Measurements from ENCODE around the gene TMEM87A.
"Not testable (repeated sequence)": the region's sequence is repeated elsewhere in the genome, so short reads cannot be mapped to it uniquely, and the experiment has no call there.

The TMEM87A gene

GRCh38 chr15:42231088-42231487 lies 42.1 kb downstream of the TMEM87A start:
- no peaks in the 10 kb centered on the region for H3K27me3 ChIP-seq (ENCODE audit: control insufficient read depth, insufficient read depth, low read length, poor library complexity, severe bottlenecking)

GRCh38 chr15:42228981-42229380 lies 44.3 kb downstream of the TMEM87A start:
- not testable (repeated sequence) for H3K9me3 ChIP-seq (ENCODE audit: control insufficient read depth, low read length); H3K27me3 ChIP-seq (ENCODE audit: control insufficient read depth, insufficient read depth, low read length, poor library complexity, severe bottlenecking); H3K27ac ChIP-seq (ENCODE audit: insufficient read depth, low read depth, low read length, poor library complexity, severe bottlenecking); H3K4me1 ChIP-seq (ENCODE audit: control insufficient read depth, insufficient read depth, low read length); H3K4me3 ChIP-seq (ENCODE audit: insufficient read depth, low read depth, low read length)
- 92 to 95% methylated on average over 5 of the region's 5 CpGs for WGBS, 2 experiments
- peaks cover 26% of the 10 kb centered on the region for H3K36me3 ChIP-seq (ENCODE audit: control insufficient read depth, insufficient read depth, low read length)

More at GRCh38 chr15:42231088-42231487, 42.1 kb downstream of the TMEM87A start:
- Histone ChIP-seq H3K27ac (ENCODE audit: insufficient read depth, low read depth, low read length, poor library complexity, severe bottlenecking) (no peak overlapping the region), H3K4me3 (ENCODE audit: insufficient read depth, low read depth, low read length) (no peak overlapping the region), H3K4me1 (ENCODE audit: control insufficient read depth, insufficient read depth, low read length) (no peaks in the 10 kb centered on the region), H3K36me3 (ENCODE audit: control insufficient read depth, insufficient read depth, low read length) (peaks cover 23% of the 10 kb centered on the region), H3K9me3 (ENCODE audit: control insufficient read depth, low read length) (no peaks in the 10 kb centered on the region)
- WGBS, 2 experiments, result 97 to 100% methylated on average over 1 of the region's 1 CpG

GRCh38 chr15:42228036-42228435 lies 45.2 kb downstream of the TMEM87A start:
- peaks cover 26% of the 10 kb centered on the region for H3K36me3 ChIP-seq (ENCODE audit: control insufficient read depth, insufficient read depth, low read length)
- H3K4me1 ChIP-seq (ENCODE audit: control insufficient read depth, insufficient read depth, low read length), result no peaks in the 10 kb centered on the region
- H3K9me3 ChIP-seq (ENCODE audit: control insufficient read depth, low read length), result no peaks in the 10 kb centered on the region
- WGBS, 2 experiments, result 100% methylated on average over 1 of the region's 1 CpG; no CpG with 5 or more reads in 1 of the 2 experiments
- H3K27ac ChIP-seq (ENCODE audit: insufficient read depth, low read depth, low read length, poor library complexity, severe bottlenecking), result no peak overlapping the region
- H3K27me3 ChIP-seq (ENCODE audit: control insufficient read depth, insufficient read depth, low read length, poor library complexity, severe bottlenecking), result no peaks in the 10 kb centered on the region
- no peak overlapping the region for H3K4me3 ChIP-seq (ENCODE audit: insufficient read depth, low read depth, low read length)

GRCh38 chr15:42226648-42227047 lies 46.6 kb downstream of the TMEM87A start:
- 95 to 99% methylated on average over 5 of the region's 5 CpGs for WGBS, 2 experiments
- no peaks in the 10 kb centered on the region for H3K4me1 ChIP-seq (ENCODE audit: control insufficient read depth, insufficient read depth, low read length)
- H3K4me3 ChIP-seq (ENCODE audit: insufficient read depth, low read depth, low read length), result no peak overlapping the region
- no peaks in the 10 kb centered on the region for H3K27me3 ChIP-seq (ENCODE audit: control insufficient read depth, insufficient read depth, low read length, poor library complexity, severe bottlenecking)
- H3K27ac ChIP-seq (ENCODE audit: insufficient read depth, low read depth, low read length, poor library complexity, severe bottlenecking), result no peak overlapping the region
- no peaks in the 10 kb centered on the region for H3K9me3 ChIP-seq (ENCODE audit: control insufficient read depth, low read length)
- peaks cover 26% of the 10 kb centered on the region for H3K36me3 ChIP-seq (ENCODE audit: control insufficient read depth, insufficient read depth, low read length)

GRCh38 chr15:42220216-42220615 lies 53.0 kb downstream of the TMEM87A start:
- no peaks in the 10 kb centered on the region for H3K27me3 ChIP-seq (ENCODE audit: control insufficient read depth, insufficient read depth, low read length, poor library complexity, severe bottlenecking)
- H3K9me3 ChIP-seq (ENCODE audit: control insufficient read depth, low read length), result no peaks in the 10 kb centered on the region
- H3K27ac ChIP-seq (ENCODE audit: insufficient read depth, low read depth, low read length, poor library complexity, severe bottlenecking), result no peak overlapping the region
- 100% methylated on average over 1 of the region's 2 CpGs for WGBS, 2 experiments
- H3K4me1 ChIP-seq (ENCODE audit: control insufficient read depth, insufficient read depth, low read length), result no peaks in the 10 kb centered on the region
- H3K36me3 ChIP-seq (ENCODE audit: control insufficient read depth, insufficient read depth, low read length), result peaks cover 13% of the 10 kb centered on the region
- no peak overlapping the region for H3K4me3 ChIP-seq (ENCODE audit: insufficient read depth, low read depth, low read length)

- no peak overlapping the region for H3K27ac ChIP-seq (ENCODE audit: insufficient read depth, low read depth, low read length, poor library complexity, severe bottlenecking)
- H3K4me1 ChIP-seq (ENCODE audit: control insufficient read depth, insufficient read depth, low read length), result no peaks in the 10 kb centered on the region
- no peak overlapping the region for H3K4me3 ChIP-seq (ENCODE audit: insufficient read depth, low read depth, low read length)
- WGBS, 2 experiments, result 48 to 80% methylated on average over 1 to 2 of the region's 2 CpGs
- H3K9me3 ChIP-seq (ENCODE audit: control insufficient read depth, low read length), result no peaks in the 10 kb centered on the region
- H3K36me3 ChIP-seq (ENCODE audit: control insufficient read depth, insufficient read depth, low read length), result peaks cover 12% of the 10 kb centered on the region
- no peaks in the 10 kb centered on the region for H3K27me3 ChIP-seq (ENCODE audit: control insufficient read depth, insufficient read depth, low read length, poor library complexity, severe bottlenecking)
Observed at GRCh38 chr15:42218953-42219592, 54.2 kb downstream of the TMEM87A start.

- H3K4me1 ChIP-seq (ENCODE audit: control insufficient read depth, insufficient read depth, low read length), result no peaks in the 10 kb centered on the region
- H3K9me3 ChIP-seq (ENCODE audit: control insufficient read depth, low read length), result no peaks in the 10 kb centered on the region
- no peak overlapping the region for H3K27ac ChIP-seq (ENCODE audit: insufficient read depth, low read depth, low read length, poor library complexity, severe bottlenecking)
- no peaks in the 10 kb centered on the region for H3K27me3 ChIP-seq (ENCODE audit: control insufficient read depth, insufficient read depth, low read length, poor library complexity, severe bottlenecking)
- 90% methylated on average over 2 of the region's 2 CpGs for WGBS, 2 experiments
- no peak overlapping the region for H3K4me3 ChIP-seq (ENCODE audit: insufficient read depth, low read depth, low read length)
- peaks cover 13% of the 10 kb centered on the region for H3K36me3 ChIP-seq (ENCODE audit: control insufficient read depth, insufficient read depth, low read length)
Observed at GRCh38 chr15:42217568-42217967, 55.7 kb downstream of the TMEM87A start.

- no peaks in the 10 kb centered on the region for H3K4me1 ChIP-seq (ENCODE audit: control insufficient read depth, insufficient read depth, low read length)
- H3K9me3 ChIP-seq (ENCODE audit: control insufficient read depth, low read length), result no peaks in the 10 kb centered on the region
- H3K4me3 ChIP-seq (ENCODE audit: insufficient read depth, low read depth, low read length), result no peak overlapping the region
- no peak overlapping the region for H3K27ac ChIP-seq (ENCODE audit: insufficient read depth, low read depth, low read length, poor library complexity, severe bottlenecking)
- peaks cover 21% of the 10 kb centered on the region for H3K36me3 ChIP-seq (ENCODE audit: control insufficient read depth, insufficient read depth, low read length)
- H3K27me3 ChIP-seq (ENCODE audit: control insufficient read depth, insufficient read depth, low read length, poor library complexity, severe bottlenecking), result no peaks in the 10 kb centered on the region
- 99 to 100% methylated on average over 3 to 4 of the region's 4 CpGs for WGBS, 2 experiments
Observed at GRCh38 chr15:42215913-42216829, 57.1 kb downstream of the TMEM87A start.

- 96 to 100% methylated on average over 1 of the region's 1 CpG for WGBS, 2 experiments
- peaks cover 29% of the 10 kb centered on the region for H3K36me3 ChIP-seq (ENCODE audit: control insufficient read depth, insufficient read depth, low read length)
Observed at GRCh38 chr15:42214600-42214999, 58.6 kb downstream of the TMEM87A start.

GRCh38 chr15:42213511-42213910 lies 59.7 kb downstream of the TMEM87A start:
- Histone ChIP-seq H3K4me3 (ENCODE audit: insufficient read depth, low read depth, low read length) (no peak overlapping the region), H3K9me3 (ENCODE audit: control insufficient read depth, low read length) (no peaks in the 10 kb centered on the region), H3K27me3 (ENCODE audit: control insufficient read depth, insufficient read depth, low read length, poor library complexity, severe bottlenecking) (no peaks in the 10 kb centered on the region), H3K4me1 (ENCODE audit: control insufficient read depth, insufficient read depth, low read length) (no peaks in the 10 kb centered on the region), H3K36me3 (ENCODE audit: control insufficient read depth, insufficient read depth, low read length) (peaks cover 26% of the 10 kb centered on the region), H3K27ac (ENCODE audit: insufficient read depth, low read depth, low read length, poor library complexity, severe bottlenecking) (no peak overlapping the region)

More at GRCh38 chr15:42214600-42214999, 58.6 kb downstream of the TMEM87A start:
- H3K27ac ChIP-seq (ENCODE audit: insufficient read depth, low read depth, low read length, poor library complexity, severe bottlenecking), result no peak overlapping the region
- no peak overlapping the region for H3K4me3 ChIP-seq (ENCODE audit: insufficient read depth, low read depth, low read length)
- no peaks in the 10 kb centered on the region for H3K4me1 ChIP-seq (ENCODE audit: control insufficient read depth, insufficient read depth, low read length)
- no peaks in the 10 kb centered on the region for H3K9me3 ChIP-seq (ENCODE audit: control insufficient read depth, low read length)
- H3K27me3 ChIP-seq (ENCODE audit: control insufficient read depth, insufficient read depth, low read length, poor library complexity, severe bottlenecking), result no peaks in the 10 kb centered on the region
